GM21526 (cell line): Measurements from ENCODE around the gene RNLS.
"Not testable (repeated sequence)": the region's sequence is repeated elsewhere in the genome, so short reads cannot be mapped to it uniquely, and the experiment has no call there.

Source experiments
- ATAC-seq: cut with Tn5 transposase; IDR thresholded peaks from one replicate; pipeline ENCODE4 v1.9.1; 2021; ENCODE audit warnings: moderate library complexity; ENCODE audit not compliant: unreplicated experiment, low FRiP score

Gene RNLS

GRCh38 chr10:88486816-88487215 lies 96.3 kb downstream of the RNLS start:
- not testable (repeated sequence) for ATAC-seq

- no peak for ATAC-seq
Measured at GRCh38 chr10:88482220-88482619, 100.9 kb downstream of the RNLS start.

- no peak for ATAC-seq
Measured at GRCh38 chr10:88478256-88478655, 104.9 kb downstream of the RNLS start.

- no peak for ATAC-seq
Measured at GRCh38 chr10:88477343-88478085, 105.6 kb downstream of the RNLS start.

- ATAC-seq: no peak
Measured at GRCh38 chr10:88474884-88475844, 108.0 kb downstream of the RNLS start.

- no peak for ATAC-seq
Measured at GRCh38 chr10:88473989-88474883, 108.9 kb downstream of the RNLS start.

- no peak for ATAC-seq
Measured at GRCh38 chr10:88472540-88472939, 110.6 kb downstream of the RNLS start.

- ATAC-seq: no peak
Measured at GRCh38 chr10:88471899-88472298, 111.2 kb downstream of the RNLS start.

GRCh38 chr10:88467835-88468485 lies 115.2 kb downstream of the RNLS start:
- no peak for ATAC-seq

GRCh38 chr10:88466786-88467185 lies 116.3 kb downstream of the RNLS start:
- ATAC-seq: no peak

- ATAC-seq: no peak
Measured at GRCh38 chr10:88465765-88466164, 117.4 kb downstream of the RNLS start.

GRCh38 chr10:88463811-88464210 lies 119.3 kb downstream of the RNLS start:
- no peak for ATAC-seq

- no peak for ATAC-seq
Measured at GRCh38 chr10:88461426-88461825, 121.7 kb downstream of the RNLS start.

GRCh38 chr10:88459530-88459929 lies 123.6 kb downstream of the RNLS start:
- no peak for ATAC-seq

- no peak for ATAC-seq
Measured at GRCh38 chr10:88458209-88458608, 124.9 kb downstream of the RNLS start.

GRCh38 chr10:88457660-88458059 lies 125.5 kb downstream of the RNLS start:
- no peak for ATAC-seq

- ATAC-seq: no peak
Measured at GRCh38 chr10:88456730-88457129, 126.4 kb downstream of the RNLS start.

GRCh38 chr10:88455831-88456230 lies 127.3 kb downstream of the RNLS start:
- no peak for ATAC-seq

- no peak for ATAC-seq
Measured at GRCh38 chr10:88450201-88450600, 132.9 kb downstream of the RNLS start.

GRCh38 chr10:88442716-88443115 lies 140.4 kb downstream of the RNLS start:
- no peak for ATAC-seq
